UCSD-AML1 (cell line): ENCODE measurements around the gene INS.

ENCODE experiments used
- DNase-seq: peaks from one replicate; lab custom pipeline; 2025; ENCODE audit not compliant: unreplicated experiment; lab: John Stamatoyannopoulos, UW

Gene INS

DNA sequence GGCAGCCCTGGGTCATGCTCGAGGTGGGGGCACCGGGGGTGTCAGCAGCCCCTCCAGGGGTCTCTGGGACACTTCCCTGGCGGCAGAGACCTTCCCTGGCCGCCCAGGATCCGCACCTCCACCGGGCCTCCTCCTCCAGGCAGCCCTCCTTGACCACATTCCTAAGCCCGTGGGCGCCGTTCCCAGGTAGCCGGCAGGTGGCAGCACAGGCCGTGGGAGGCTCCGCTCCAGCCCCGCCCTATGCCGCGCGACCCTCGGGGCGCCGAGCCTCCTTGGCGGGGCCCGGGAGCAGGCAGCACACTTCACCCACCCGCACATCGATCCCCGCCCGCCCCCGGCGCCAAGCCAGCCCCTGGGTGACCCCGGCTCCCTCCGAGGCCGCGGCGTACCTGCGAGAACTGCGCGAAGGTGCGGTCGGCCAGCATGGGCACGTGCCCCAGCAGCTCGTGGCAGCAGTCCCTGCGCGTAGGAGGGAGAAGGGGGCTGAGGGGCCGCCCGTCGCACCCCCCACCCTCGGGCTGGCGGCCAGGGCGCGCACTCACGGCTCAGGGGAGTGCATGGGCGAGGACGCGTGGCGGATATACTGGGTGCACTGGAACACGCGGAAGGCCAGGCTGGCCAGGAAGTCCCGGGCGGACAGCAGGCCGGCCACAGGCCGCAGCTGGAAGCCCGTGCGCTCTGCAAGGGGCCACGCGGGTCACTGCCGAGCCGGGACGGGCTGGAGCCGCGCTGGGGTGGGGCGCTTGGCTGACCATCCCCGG, 5.3 kb upstream of the INS start:
- DNase-seq, result no peak

DNA sequence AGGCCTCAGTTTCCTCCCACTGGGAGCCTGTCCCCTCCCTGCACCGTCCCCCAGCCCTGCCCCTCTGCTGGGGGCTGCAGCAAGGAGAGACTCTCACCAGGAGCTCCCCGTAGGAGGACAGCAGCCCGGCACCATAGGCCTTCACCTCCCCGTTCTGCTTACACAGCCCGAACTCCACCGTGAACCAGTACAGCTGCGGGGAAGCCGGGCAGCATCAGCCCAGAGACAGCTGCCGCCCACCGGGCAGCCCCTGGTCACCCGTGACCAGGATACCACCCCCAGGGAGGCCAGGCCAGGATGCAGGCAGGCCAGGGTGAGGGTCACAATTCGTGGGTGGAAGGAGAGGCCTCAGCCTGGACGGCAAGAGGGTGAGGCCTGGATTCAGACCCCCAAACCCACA, 4.6 kb upstream of the INS start:
- DNase-seq, result no peak

- no peak for DNase-seq
Observed at GRCh38 chr11:2164861-2165555, 4.0 kb upstream of the INS start.

GRCh38 chr11:2164081-2164480, 3.1 kb upstream of the INS start:
- DNase-seq, result no peak

DNA sequence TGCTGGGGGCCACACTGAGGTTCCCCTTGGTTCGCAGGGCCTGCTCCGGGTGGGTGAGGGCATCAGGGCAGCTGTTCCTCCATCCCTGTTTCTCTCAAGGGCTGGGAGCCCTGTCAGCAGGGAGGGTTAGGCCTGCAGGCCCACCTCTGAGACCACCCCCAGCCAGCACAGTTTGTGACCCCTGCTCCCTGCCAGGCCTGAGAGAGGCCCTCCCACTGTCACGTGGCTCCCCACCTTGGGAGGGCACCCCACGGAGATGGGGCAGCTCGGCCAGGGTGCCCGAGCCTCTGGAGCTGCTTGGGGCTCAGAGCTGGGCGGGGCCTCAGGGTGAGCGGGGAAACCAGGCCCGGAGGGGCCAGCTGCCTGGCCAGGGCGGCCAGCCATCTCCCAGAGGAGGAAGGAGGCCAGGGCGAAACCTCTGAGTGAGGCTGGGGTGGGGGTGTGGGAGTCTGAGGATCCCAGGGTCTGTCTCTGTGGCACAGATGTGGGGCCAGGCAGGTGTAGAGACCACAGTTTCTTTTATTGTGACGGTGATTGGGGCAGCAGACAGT, 2.5 kb upstream of the INS start:
- DNase-seq, result no peak

- no peak for DNase-seq
Observed at GRCh38 chr11:2159536-2160413, 1.2 kb downstream of the INS start.

- no peak for DNase-seq
Observed at GRCh38 chr11:2158966-2159365, 2.0 kb downstream of the INS start.

DNA sequence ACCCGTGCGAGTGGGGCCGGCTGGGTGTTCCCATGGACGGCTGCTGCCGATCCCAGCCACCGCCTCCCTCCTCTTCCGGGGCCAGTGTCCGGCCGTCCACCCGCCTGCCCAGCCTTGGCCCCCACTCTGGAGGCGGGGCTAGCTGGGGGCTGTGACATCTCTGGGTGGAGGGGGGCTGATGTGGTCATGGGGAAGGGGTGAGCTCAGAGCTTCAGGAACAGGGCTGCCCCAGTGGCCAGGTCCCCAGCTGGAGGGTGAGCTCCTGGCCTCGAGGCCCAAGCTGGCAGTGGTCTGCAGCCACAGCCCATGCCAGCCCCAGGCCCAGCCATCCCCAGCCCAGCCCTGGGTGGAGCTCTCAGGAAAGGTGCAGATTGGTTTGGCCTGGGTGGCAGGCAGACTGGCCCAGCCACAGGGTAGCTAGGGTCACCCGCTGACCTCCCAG, 2.7 kb downstream of the INS start:
- DNase-seq, result no peak

DNA sequence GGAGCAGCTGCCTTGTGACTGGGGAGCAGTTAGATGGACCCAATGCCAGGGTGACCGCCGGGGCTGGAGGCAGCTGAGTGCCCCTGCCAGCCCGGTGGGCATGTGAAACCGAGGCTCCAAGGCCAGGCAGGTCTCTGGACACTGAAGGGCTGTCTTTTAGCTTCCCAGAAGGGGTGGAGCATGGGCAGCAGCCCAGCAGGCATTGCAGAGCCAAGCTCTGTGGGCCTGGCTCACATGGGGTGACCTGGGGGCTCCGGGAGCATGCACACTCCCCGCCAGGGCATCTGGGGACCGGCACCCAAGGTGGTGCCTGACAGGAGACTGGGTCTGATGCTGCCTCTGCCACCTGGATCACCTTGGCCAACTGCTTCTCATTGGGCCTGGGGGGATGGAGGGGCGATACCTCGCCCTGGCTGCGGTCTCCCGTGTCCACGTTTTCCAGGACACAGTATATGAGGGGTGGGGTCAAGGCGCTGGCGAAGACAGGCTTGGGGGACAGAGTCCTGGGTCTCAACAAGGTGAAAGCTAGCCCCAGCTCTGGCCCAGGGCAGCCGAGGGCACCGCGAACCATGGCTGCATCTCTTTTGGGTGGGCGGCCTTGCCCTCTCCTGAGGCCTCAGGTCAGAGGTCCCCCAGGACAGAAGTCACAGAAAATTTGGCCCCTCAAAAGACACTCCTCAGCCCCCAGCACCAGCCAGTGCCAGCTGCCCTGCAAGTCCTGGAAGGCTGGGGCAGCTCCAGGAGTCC, 3.5 kb downstream of the INS start:
- DNase-seq, result no peak

DNA sequence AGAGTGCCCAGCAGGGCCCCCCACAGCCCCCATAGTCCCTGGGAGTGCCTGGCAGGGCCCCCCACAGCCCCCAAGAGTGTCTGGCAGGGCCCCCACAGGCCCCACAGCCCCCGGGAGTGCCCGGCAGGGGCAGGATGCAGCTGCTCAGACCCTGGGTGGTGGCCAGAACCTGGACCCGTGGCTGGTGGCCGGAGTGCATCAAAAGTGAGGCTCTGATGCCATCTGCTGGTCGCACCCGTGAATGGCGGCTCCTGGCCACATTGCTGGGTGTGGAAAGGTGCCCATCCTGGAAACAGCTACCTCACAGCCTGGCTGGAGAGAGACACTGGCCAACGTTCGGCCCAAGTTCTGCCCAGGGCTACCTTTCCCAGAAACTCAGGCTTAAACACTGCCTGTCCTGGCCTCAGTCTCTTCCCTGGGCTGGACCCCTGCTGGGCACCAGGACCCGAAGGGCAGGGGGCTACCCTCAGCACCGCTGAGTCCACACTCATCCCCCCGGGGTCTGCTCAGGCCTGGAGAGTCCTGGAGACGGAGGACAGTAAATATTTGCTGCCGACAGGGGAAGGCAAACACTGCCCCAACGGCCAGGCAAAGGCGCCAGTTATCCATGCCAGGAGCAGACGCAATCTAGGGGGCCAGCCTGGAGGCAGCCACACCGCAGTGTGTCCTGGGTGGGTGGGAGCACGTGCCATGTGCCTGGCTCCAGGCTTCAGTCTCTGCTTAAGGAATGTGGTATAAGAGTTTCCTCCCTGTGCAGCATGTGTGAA, 4.4 kb downstream of the INS start:
- peak; percentile 68 for DNase-seq

- no peak for DNase-seq
Observed at GRCh38 chr11:2155511-2155910, 5.5 kb downstream of the INS start.

DNA sequence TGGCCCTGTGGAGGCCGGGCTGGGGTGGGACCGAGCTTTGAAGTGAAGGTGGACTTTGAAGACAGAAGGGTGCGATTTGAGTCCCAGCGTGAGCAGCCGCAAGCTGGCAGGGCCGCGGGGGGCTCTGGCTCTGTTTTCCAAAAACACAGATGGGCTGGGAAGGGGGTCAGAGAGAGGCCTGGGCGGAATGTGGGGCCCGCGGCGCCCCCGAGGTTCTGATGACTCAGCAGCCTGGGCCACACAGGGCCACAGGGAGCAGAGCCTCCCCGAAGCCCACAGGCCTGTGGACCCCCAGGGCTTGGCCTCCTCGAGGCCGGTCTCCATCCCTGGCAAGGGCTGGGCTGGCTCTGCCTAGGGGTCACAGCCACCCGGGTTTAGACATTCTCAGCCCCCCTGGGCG, 6.1 kb downstream of the INS start:
- no peak for DNase-seq

GRCh38 chr11:2154195-2154585, 6.8 kb downstream of the INS start:
- no peak for DNase-seq

GRCh38 chr11:2153581-2154194, 7.3 kb downstream of the INS start:
- no peak for DNase-seq

- DNase-seq, result peak; percentile 72
Observed at GRCh38 chr11:2151500-2152257, 9.3 kb downstream of the INS start.

GRCh38 chr11:2149864-2150847, 10.9 kb downstream of the INS start:
- DNase-seq, result no peak

DNA sequence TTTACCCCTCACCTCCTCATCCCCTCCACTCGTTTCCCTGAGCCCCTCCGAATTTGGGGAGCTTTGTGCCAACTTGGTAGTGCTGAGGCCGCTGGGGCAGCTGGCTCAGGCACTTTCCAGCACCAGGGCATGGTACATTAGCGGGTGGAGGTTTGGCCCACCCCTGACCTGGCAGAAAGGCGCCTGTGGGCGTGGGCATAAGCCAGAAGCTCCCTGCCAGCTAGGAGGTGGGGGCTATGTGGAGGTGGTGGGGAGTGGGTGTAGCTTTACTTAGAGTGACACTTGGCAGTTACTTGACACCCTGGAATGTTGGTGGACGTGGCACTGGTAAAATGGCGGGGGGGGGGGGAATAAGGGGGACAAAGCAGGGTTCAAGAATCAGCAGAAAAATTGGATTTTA, 11.5 kb downstream of the INS start:
- no peak for DNase-seq

GRCh38 chr11:2148595-2148994, 12.4 kb downstream of the INS start:
- DNase-seq, result no peak
